ENCODE measurements around the gene TMEM191B.
"Not testable (repeated sequence)": the region's sequence is repeated elsewhere in the genome, so short reads cannot be mapped to it uniquely, and the experiment has no call there.

TMEM191B gene

DNA sequence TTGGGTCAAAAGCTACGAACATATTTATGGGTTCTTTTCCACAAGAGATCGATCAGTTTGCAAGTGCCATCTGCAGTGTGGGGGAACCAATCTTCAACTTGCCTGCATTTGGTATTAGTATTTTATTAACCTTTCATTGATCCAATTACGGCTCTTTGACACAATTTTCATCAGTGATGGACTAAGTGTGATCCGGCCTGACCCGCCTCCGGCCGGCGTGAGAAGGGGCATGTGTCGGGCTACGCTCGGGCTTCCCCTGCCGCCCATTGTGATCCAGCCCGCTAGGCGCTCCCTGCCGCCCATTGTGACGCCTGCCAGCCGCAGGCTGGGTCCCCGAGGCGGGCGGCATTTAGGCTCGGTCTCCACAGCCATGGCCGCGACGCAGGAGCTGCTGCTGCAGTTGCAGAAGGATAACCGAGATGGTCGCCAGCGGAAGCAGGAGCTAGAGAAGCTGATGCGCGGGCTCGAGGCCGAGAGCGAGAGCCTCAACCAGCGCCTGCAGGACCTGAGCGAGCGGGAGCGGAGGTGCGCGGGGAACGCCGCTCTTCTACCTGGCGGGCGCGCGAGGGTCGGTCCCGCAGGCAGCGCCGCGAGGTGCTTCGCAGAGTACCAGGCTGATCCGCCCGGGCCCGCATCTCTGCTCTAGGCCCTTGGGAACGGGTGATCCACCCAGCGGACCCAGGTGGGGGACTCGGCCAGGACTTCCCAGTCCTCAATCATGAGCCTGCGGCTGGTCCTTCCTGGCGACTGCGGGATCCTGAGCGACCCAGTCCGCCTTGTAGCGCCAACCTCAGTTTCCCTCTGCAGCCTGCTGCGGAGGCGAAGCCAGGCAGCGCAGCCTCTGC, at the start of gene TMEM191B:
TSS of gene TMEM191B (plus strand) at position 51 of the 845 bp plus-strand sequence. CDS start at position 230, 179 bp downstream.
- not testable (repeated sequence) for DNase-seq

DNA sequence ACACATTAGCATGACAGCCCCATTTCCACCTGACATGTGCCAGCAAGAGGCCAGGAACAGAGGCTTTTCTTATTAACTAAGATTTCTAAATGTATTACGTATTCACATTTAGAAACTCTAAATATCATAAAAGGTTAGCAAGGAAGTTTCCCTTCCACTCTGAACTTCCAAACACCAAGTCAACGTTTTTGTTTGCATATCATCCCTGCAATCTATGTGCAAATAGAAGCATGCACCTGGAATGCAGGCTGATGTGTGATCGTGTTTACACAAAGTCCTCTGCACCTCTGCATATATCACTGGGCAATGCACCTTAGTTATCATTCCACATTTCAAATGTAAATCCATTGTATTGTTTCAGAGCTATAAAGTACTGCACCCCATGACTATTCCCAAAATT, 31.4 kb upstream of the TMEM191B start:
- DNase-seq: not testable (repeated sequence)

DNA sequence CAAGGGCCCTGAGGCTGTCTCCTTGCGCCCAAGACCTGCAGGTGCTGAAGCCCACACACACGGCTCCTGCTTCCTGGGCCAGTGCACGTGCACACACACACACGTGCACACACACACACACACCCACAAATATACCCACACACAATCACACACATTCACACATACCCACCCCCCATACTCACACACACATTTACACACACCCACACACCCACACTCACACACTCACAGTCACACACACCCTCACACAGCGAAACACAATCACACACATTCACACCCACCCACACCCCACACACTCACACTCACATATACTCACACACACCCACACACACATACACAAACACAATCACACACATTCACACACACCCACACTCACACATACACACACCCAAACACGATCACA, 16.3 kb upstream of the TMEM191B start:
- DNase-seq: not testable (repeated sequence)

DNA sequence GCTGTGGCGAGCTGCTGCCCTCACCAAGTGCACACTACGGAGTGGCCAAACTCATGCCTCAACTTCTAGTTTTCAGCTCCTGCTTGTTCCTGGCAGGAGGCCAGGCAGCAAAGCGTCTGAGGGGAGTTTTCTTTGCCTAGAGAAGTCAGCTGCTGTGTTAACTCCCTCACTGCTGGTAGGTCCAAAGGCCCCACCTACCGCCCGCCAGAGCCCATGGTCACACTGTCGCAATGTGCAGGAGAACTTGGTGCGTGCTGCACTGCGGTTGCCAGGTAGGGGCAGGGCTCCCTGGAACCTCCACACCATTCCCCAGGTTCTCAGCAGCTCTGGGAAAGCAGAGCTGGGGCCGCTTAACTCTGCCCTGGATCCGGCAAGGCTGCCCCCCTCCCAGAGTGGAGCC, 15.2 kb upstream of the TMEM191B start:
- DNase-seq: not testable (repeated sequence)

DNA sequence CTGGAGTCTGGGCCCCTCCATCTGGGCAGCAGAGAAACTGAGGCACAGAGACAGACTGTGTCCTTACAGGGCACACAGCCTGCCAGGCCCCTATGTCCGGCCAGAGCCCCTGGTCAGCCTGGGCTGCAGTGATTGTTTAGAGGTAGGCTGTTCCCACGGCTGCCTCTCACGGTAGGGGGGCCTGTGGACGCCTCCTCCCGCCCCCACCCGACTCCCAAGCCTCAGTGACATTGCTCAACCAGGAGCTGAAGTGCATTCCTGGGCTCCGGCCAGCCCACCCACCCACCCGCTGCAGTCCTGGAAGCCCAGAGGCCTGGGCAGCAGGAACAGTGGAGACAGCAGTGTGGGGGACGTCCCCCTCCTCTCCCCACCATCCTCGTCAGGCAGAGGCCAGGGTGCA, 14.1 kb upstream of the TMEM191B start:
- not testable (repeated sequence) for DNase-seq

DNA sequence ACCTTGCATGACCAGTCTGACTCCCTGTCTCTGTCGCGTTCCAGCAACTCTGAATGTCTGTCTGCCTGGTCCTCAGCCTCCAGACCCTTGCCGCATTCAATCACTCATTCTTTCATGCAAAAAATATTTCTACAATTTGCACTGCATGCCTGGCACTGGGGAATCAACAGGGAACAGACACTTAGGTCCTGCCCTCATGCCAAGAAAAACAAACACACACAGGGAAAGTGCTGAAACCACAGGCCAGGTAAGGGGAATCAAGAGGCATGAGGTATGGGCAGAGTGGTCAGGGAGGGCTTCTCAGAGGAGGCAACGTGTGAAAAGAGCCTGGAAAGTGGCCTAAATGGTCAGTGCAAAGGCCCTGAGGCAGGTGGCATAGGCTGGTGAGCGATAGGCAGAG, 9.5 kb upstream of the TMEM191B start, which contains the start of gene GGTLC3:
TSS of gene GGTLC3 (minus strand) at position 101 of the 400 bp plus-strand sequence. CDS start 264 bp downstream, outside the sequence.
- DNase-seq: not testable (repeated sequence)

DNA sequence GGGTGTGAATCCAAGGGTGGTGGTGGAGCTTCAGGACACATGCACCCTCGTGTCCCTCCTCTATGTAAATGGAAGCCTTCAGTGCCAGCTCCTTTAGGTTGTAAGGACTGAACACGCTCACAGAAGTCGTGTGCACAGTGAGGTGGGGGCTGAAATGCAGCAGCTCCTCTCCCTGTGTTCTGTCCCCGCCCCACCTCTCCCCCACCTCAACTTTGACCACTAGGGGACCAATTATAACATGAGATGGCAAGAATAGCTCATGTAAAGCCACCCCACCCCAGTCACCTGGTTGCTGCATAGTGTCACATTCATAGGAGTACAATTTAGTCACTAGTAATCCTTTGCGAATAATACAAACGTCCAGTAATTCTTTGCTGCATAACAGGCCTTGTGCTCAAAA, 4.8 kb upstream of the TMEM191B start:
- DNase-seq: not testable (repeated sequence)

DNA sequence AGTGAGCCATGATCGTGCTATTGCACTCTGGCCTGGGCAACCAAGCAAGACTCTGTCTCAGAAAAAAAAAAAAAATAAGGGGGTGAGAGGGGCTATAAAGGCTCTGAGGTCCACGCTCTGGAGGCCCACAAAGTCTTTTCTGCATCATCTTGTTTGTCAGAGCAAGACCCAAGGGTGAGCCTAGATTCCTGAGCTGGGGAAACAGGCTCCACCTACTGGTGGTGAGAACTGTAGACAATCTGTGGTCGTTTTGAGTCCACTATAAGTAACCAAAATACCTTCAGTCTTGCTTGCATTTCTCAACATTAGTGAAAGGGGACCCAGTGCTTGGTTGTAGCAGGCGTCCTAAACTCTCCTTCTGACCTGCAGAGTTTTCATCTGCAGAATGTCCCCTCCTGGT, 4.3 kb upstream of the TMEM191B start:
- DNase-seq: not testable (repeated sequence)

DNA sequence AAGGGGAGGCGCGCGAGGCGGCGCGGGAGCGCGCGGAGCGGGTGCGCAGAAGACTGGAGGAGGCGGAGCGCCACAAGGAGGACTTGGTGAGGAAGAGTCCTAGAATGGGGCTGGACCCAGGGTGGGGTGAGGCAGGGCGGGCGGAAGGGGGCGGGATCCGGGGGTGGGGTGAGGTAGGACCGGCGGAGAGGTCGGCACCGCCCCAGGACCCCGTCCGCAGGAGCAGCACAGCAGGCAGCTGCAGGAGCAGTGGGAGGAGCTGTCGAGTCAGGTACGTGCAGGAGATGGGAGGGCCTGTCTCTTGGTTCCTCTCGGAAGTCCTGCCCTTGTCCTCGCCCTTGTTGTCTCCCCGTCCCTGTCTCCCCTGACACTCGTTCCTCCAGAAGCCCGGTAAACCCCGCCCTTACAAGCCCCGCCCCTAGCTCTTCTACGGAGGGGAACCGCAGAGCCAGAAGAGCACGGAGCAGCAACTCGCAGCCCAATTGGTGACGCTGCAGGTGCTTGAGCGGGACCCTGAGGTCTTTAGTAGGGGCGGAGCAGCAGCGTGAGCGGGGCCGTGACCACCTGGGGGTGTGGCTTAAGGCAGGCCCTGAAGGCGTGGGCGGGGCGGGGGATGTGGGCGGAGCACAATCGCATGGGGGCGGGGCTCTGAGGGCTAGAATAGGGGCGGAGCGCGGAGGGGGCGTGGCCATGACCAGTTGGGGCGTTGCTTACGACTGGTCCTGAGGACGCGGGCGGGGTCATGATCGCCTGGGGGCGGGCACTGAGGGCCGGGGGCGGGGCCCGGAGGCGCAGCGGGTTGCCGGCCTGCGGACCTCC, 1.2 kb downstream of the TMEM191B start:
- not testable (repeated sequence) for DNase-seq

DNA sequence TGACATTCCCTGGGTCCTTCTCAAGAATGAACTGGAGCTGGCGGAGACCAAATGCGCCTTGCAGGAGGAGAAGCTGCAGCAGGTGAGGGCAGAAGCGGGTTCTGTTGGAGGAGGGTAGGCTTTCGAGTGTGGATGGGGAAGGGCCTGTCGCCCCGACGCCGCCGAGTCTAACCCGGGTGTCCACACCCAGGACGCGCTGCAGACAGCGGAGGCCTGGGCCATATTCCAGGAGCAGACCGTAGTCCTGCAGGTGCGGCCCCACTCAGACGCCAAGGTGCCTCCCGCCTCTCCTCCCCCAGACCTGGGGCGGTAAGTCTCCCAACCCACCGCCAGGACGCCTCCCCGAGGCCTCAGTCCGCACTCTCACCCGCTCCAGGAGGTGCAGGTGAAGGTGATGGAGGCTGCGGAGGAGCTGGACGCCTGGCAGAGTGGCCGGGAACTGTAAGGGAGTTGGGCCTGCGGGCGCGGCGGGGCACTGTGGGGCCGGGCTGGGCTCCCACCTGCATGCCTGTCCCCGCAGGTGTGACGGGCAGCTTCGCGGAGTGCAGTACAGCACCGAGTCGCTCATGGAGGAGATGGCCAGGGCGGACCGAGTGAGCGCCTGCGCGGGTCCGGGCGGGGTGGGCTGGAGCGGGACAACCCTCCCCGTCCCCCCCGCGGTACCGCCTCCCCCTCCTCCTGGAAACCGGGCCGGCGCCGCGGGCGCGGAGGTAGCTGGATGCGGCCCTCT, 2.0 kb downstream of the TMEM191B start:
- not testable (repeated sequence) for DNase-seq

DNA sequence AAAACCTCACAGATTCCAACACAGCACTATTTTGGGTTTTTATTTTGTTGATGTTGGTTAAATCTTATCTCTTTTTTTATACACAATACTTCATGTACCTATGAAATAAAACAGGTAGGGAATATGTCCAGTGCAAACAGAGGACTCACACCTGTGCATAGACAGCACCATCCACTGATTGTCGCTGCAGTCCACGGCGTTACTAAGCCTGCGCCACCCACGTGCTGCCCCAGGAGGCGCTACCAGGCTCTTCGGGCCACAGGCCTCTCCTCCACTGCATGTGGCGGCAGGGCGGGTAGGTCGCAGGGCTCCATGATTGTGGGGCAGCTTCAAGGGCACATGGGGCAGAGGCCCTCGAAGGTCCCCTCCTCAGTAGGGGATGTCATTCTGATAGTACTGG, 6.0 kb downstream of the TMEM191B start:
- DNase-seq: not testable (repeated sequence)

DNA sequence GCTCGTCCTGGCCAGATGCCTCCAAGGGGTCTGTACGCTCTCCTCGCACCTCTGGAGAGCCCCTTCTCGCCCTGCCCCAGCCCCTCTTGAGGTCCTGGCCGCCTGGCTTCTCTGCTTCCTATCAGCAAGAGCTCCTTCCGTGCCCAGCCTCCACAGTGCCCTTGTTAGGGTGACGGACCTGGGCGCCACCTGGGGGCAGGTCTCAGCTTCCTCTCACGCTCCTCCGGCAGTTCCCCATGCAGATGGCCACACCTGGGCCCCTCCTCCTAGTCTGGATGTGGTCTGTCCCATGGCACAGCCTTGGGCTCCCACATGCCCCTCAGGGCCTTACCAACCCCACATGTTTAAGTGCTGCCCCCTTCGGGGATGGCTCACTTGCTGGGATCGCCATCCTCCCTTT, 6.7 kb downstream of the TMEM191B start:
- DNase-seq: not testable (repeated sequence)

DNA sequence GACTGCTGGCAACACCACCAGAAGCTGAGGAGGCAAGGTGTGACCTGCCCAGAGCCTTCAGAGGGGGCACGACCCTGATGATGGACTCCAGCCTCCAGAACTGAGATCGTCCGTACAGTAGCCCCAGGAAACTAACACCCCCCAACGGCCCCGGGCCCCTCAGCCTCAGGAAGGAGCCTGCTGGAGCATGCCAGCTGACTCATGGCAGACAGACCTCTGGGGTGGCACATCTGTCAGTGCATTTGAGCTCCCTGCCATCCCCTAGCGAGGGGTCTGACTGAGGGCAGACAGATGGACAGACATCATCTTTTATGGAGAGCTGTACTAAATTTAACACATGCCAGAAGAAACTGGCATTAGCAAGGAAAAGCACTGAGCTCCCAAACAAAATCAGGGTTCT, 12.4 kb downstream of the TMEM191B start:
- DNase-seq: not testable (repeated sequence)

DNA sequence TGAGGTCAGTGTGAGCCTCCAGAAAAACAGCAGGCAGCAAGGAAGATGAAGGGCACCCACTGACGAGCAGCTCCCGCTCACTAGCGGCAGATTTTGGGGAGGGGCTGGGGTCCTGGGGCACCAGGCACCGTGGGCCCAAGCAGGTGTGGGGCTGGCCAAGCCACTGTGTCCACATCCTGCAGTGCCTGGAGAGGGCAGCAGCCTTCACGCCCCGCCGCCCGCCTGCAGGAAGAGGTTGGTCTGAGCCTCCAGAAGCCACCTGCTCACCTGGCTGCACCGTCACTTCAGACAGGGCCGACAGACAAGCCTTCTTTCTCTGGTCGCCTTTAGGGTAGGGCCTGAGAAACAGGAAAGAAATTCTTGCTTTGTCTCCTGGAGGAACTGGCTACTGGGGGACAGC, 15.8 kb downstream of the TMEM191B start:
- not testable (repeated sequence) for DNase-seq

DNA sequence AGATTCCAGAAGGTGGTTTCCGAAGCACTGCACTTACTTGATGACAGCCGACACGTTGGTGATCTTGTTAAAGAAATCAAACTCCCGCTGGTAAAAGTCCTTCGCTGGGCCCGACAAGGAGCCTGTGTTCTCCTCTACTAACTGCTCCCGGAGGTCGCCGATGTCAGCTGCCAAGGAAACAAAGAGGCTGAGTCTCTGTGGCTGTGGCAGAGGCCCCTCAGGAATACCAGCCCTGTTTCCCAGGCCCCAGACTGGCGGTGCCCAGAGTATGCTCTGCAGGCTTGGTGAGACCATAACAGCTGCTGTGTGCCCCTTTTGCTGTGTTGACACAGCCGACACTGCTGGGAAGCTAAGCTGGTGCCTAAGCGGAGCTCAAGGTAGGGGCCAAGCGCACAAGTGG, 17.0 kb downstream of the TMEM191B start:
- not testable (repeated sequence) for DNase-seq

DNA sequence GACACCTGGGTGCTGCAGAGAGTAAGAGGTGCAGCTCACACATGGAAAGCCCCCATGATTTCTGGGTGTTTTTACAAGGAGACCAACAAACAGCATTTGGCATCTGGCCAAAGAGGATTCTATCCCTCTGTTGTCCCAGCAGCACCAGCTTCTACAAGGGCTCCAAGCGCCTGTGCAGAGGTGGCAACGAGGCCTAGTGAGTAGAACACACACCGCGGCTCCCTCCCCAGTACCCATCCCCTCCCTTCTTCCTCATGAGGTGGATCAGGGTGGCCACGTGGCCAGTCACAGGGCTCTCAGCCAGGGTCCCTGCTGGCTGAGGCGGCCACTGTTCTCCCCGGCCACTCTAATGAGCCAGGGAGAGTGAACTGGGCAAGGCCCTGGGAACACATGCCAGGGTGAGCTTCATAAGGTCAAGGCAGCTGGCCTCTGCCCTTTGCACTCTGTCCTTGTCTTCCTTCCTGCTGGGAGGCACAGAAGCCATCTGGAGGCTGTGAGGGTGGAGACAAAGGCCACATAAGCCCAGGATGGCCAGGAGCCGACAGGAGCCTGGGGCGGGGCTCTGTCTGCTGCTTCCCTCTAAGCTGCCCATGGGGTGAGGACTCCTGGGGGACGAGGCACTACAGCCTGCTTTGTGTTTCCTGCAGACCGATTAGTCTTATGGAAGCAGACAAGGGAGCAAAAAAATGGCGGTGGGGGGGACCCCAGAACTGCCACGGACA, 22.0 kb downstream of the TMEM191B start:
- not testable (repeated sequence) for DNase-seq

DNA sequence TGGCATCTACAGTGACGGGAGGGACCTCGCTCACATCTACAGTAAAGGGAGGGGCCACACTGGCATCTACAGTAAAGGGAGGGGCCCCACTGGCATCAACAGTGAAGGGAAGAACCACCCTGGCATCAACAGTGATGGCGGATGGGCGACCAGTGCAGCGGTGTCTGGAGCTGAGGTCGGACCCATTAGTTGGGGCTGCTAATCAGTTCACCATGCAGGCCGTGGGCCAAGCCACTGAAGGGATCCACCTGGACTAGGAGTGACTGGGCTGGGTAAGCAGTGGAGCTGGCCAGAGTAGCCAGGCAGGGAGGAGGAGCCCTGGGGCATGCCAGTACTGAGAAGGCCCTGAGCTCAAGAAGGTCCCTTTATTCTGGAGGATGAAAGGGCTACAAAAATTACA, 23.4 kb downstream of the TMEM191B start:
- DNase-seq: not testable (repeated sequence)

DNA sequence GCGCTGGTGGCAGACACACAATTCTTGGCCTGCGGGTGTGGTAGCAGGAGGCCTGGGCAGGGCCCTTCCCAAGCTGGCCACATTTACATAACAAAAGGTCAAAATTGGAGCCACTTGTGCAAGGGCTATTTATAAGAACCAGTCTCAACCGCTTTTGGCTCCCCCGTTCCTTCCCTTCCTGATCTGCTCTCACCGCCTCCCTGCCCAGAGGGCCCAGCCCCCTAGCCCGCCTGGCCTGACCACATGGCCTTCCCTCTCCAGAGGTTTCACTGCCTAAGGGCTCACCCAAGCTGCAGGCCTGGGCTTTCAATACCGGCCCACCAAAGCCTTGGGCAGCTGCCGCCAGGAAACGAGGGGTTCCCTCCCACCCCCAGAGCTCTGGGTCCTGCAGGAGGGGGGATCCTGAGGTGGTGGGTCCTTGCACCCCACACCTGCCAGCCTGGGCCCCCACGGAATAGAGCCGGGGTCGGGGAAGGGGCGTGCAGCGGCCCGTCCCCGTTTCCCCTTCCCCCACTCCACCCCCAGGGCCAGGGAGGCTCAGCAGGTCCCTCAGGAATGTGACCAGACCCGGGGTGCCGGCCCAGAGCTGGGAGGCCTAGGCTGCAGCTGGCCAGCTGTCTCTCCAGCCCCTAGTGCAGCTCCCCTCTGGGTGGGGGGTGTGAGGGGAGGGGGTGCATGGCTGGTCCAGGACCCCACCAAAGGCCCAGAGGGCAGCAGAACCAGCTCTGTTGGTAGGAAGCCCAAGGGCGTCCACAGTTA, 25.4 kb downstream of the TMEM191B start:
- not testable (repeated sequence) for DNase-seq

DNA sequence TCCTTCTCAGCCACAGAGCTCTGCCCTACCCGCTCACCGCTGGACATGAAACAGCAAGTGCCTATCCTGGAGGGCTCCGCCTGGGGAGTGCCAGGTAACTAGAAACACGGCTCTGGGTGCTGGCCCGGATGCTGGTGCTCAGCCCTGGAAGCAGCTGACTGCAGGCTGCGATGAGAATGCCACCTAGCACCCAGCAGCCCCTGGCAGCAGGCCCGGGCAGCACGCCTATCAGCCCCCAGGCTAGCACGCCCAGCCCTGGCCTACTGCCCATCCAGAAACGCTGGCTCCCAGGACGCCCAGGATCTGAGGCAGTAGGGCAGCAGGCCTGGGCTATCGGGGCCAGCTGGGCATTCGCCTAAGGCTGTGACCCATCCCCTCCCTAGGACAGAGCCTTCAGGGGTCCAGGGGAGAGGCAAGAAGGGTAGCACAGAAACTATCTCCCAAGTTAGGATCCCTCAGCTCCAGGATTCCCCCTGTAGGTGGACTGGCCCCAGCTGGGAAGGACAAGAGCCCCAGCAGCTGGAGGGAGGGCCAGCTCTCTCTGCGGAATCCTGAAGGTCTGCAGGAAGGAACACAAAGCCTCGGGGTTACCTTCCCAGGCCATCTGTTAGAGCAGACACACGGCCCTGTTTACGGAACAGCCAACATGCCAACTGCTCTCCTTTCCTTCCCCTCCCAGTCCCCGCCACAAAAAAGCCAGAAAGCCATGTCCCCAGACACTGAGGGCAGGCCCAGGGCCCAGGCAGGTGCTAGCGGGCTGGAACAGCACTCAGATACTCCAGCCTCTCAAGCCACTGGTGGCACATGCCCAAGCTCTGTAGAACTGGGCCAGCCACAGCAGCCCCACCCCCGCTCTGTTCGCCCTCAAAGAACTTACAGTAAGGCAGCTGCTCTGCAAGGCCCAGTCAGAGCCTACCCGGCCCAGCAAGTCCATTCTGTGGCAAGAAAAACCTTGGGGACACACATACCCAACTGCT, 27.0 kb downstream of the TMEM191B start:
- not testable (repeated sequence) for DNase-seq

DNA sequence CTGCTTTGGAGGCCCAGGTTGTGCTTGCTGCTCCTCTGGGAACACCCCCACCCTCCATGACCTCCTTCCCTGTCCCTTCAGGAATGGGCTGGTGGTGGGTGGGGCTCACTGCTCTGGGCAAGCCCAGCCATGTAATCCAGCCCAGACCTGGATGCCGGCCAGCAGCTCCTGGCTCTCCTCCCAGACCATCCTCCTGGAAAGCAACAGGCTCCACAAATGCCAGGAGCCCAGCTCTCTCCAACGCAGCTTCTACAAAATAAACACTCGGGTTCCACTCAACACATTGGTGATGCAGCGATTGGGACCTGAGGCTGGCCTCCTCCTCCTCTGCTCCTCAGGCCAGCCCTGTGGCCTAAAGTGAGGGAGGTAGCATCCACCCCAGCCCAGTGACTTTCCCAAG, 30.9 kb downstream of the TMEM191B start:
- not testable (repeated sequence) for DNase-seq
